ENCODE results near the gene SPOUT1.
"Not testable (repeated sequence)": the region's sequence is repeated elsewhere in the genome, so short reads cannot be mapped to it uniquely, and the experiment has no call there.

Gene SPOUT1

DNA sequence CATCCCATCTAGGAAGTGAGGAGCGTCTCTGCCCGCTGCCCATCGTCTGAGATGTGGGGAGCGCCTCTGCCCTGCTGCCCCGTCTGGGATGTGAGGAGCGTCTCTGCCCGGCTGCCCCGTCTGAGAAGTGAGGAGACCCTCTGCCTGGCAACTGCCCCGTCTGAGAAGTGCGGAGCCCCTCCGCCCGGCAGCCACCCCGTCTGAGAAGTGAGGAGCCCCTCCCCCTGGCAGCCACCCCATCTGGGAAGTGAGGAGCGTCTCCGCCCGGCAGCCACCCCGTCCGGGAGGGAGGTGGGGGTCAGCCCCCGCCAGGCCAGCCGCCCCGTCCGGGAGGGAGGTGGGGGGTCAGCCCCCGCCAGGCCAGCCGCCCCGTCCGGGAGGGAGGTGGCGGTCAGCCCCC lies 49.5 kb downstream of the SPOUT1 start:
- in situ Hi-C loops (cut with MboI; ENCODE audit: low sequenced_read_pairs) = not testable (repeated sequence)

- in situ Hi-C loops (cut with MboI; ENCODE audit: low sequenced_read_pairs) = no loop called here
Measured at GRCh38 chr9:128774804-128775203, 54.8 kb downstream of the SPOUT1 start.

GRCh38 chr9:128773049-128773448 lies 56.5 kb downstream of the SPOUT1 start:
- in situ Hi-C loops (cut with MboI; ENCODE audit: low sequenced_read_pairs) = no loop called here

DNA sequence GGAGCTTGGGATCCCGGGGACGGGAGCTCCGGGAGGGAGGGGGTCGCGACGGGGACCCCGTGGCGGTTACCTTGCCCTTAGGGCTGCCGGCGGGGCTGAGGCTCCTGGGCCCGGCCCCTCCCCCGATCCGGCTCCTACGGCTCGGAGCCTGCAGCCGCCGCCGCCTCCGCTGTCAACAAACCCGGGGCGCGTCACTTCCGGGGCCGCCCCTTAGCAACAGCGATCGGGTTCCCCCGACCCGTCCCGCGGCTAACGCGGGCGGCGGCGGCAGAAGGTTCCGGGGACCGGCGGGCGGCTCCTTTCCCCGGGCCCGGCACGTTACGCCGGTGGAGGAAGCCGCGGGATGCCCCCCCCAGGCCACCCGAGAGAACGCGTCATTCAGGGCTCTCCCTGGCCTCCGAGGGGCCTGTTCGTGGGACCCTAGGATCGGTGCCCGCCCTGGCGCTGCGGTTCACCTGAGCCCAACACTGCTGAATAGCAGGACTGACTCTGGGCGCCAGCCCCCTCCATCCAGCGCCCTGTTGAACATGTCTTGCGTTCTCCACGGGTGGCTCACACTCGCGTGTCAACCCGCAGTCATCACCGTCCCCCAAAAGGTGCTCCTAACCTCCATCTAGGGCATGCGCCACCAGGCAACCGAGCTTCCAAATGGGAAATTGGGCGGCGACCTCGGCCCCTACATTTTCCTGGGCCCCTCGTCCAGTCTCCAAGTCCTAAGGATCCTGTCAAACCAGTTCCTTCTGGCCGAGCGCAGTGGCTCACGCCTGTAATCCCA lies 57.7 kb downstream of the SPOUT1 start, which contains the start of gene ZER1:
ZER1 (minus strand) TSS at position 183 of the 775 bp plus-strand sequence. CDS start 16,362 bp downstream, outside the sequence.
- in situ Hi-C loops (cut with MboI; ENCODE audit: low sequenced_read_pairs) = no loop called here

DNA sequence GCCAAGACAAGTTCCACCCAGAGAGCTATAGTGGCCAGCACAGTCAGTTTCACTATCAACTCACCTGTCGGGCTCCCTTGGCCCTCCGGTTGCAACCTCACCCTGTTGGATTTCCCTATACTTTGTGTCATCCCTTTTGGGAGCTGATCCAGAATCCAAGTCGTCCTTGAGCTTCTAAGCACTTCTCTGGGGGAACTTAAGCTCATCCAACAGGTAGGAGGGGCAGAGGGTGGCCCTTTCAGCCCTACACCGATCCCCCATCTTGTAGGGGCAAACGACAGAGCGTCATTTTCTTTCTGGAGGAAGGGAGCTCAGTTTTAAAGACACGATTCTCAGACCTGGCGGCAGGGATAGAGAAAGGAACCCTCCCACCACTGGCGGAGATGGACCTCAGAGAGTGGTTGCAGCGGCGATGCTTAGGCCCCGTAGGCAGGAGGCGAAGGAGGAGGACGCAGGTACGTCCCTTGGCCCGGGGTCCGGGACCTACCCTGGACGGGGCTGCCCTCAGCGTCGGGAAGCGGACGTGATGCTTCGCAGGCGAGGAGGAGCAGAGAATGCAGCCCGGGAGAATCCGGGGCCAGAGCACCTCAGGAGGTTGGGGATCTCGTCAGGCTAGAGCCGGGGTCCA lies 58.4 kb downstream of the SPOUT1 start:
- in situ Hi-C loops (cut with MboI; ENCODE audit: low sequenced_read_pairs) = no loop called here

DNA sequence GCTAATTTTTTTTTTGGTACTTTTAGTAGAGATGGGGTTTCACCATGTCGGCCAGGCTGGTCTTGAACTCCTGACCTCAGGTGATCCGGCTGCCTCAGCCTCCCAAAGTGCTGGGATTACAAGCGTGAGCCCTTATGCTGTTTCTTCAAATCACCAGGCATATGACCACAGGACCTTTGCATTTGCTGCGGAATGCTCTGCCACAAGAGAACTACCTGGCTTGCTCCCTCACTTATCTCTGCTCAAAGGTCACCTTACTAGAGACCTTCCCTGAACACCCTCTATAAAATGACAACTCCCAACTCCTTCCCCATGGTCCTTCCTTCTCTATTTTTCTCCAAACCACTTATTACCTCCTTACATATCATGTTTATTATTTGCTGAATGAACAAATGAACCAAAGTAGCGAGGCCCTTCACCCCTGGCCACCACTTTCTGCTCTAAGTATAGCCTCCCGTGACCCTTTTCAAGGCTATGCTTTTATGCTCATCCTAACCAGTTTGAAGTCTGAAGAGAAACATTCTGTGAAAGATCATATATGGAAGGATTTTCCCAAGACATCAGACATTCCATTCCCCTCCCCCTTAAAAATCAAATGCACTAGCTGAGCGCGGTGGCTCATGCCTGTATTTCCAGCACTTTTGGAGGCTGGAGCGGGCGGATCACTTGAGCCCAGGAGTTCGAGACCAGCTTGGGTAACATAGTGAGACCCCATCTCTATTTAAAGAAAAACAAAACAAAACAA lies 59.1 kb downstream of the SPOUT1 start:
- in situ Hi-C loops (cut with MboI; ENCODE audit: low sequenced_read_pairs) = no loop called here
